Lower lobe of right lung (tissue), 2 donors: Measurements from ENCODE around the gene COL4A1. TPM values are rescaled to one million over a fixed set of nuclear protein-coding genes. Genes with fewer than 3 reads are reported as not detected.

Source experiments
- ATAC-seq, 2 donors: fragments of 200-7000 bp; cut with Tn5 transposase; one replicate each; pipeline ENCODE4 v1.9.1; 2020 to 2022; ENCODE audit warnings: mild to moderate bottlenecking in 2 of 2, moderate library complexity in 2 of 2
- DNase-seq: peaks from one replicate; pipeline ENCODE4 v3.0.0-alpha.2; 2020
- H3K27ac ChIP-seq: fragments of 200-600 bp; one replicate; pipeline ENCODE4 v1.8.0; 2022
- H3K27me3 ChIP-seq: fragments of 200-600 bp; one replicate; pipeline ENCODE4 v1.8.0; 2022; ENCODE audit warnings: low read depth
- H3K36me3 ChIP-seq: fragments of 200-600 bp; one replicate; pipeline ENCODE4 v1.8.0; 2022; ENCODE audit warnings: mild to moderate bottlenecking
- H3K4me1 ChIP-seq: fragments of 200-600 bp; one replicate; pipeline ENCODE4 v1.8.0; 2022
- H3K4me3 ChIP-seq: fragments of 200-600 bp; one replicate; pipeline ENCODE4 v1.8.0; 2022; ENCODE audit warnings: mild to moderate bottlenecking
- H3K9me3 ChIP-seq: fragments of 200-600 bp; one replicate; pipeline ENCODE4 v1.8.0; 2022
- CTCF ChIP-seq: fragments of 200-600 bp; IDR thresholded peaks from one replicate; pipeline ENCODE4 v1.8.0; 2022; ENCODE audit warnings: antibody characterized with exemption, mild to moderate bottlenecking
- intact Hi-C: fragments of 100-400 bp; cut with DNase I; formaldehyde crosslinking; loops from one replicate; pipeline ENCODE4 v1.11.0; 2022
- total RNA-seq: library from RNA; stranded (reverse); fragmentation: NEBNext Ultra II Directional; extraction: Animal tissue kit (Norgen Biotek cat#: 25700); gene quantifications from one replicate; pipeline ENCODE4 v1.2.1, GENCODE V29; 2021
- donor health status: DM: no; HTN: yes; CAD: no; lungs with severe emphysema.

The COL4A1 gene
- total RNA-seq, 1 donor from 2014 or later, result 161 TPM

GRCh38 chr13:110273254-110273653, 33.7 kb downstream of the COL4A1 start:
- Histone ChIP-seq H3K4me1 (peaks cover 25% of the 10 kb centered on the region), H3K27me3 (no peaks in the 10 kb centered on the region), H3K4me3 (no peak overlapping the region), H3K27ac (no peak overlapping the region), H3K36me3 (peaks cover 6% of the 10 kb centered on the region), H3K9me3 (no peaks in the 10 kb centered on the region)
- intact Hi-C loops, result no loop called here
- ATAC-seq, result no peak
- DNase-seq, result no peak
- TF ChIP-seq CTCF, result no peak

GRCh38 chr13:110272651-110273050, 34.3 kb downstream of the COL4A1 start:
- no peak for TF ChIP-seq CTCF
- DNase-seq (no peak), ATAC-seq (no peak)
- peaks cover 6% of the 10 kb centered on the region for H3K36me3 ChIP-seq
- no peak overlapping the region for H3K27ac ChIP-seq
- H3K27me3 ChIP-seq, result no peaks in the 10 kb centered on the region
- no peak overlapping the region for H3K4me3 ChIP-seq
- H3K4me1 ChIP-seq, result peaks cover 25% of the 10 kb centered on the region
- intact Hi-C loops, result no loop called here
- H3K9me3 ChIP-seq, result no peaks in the 10 kb centered on the region

- DNase-seq (no peak), ATAC-seq (no peak)
- intact Hi-C loops, result no loop called here
- Histone ChIP-seq H3K27ac (no peak overlapping the region), H3K4me1 (peaks cover 25% of the 10 kb centered on the region), H3K27me3 (no peaks in the 10 kb centered on the region), H3K9me3 (no peaks in the 10 kb centered on the region), H3K36me3 (peaks cover 6% of the 10 kb centered on the region), H3K4me3 (no peak overlapping the region)
- TF ChIP-seq CTCF, result no peak
Observed at GRCh38 chr13:110272227-110272626, 34.7 kb downstream of the COL4A1 start.

- TF ChIP-seq CTCF, result no peak
- Histone ChIP-seq H3K36me3 (peaks cover 6% of the 10 kb centered on the region), H3K4me1 (peaks cover 25% of the 10 kb centered on the region), H3K4me3 (no peak overlapping the region), H3K9me3 (no peaks in the 10 kb centered on the region), H3K27me3 (no peaks in the 10 kb centered on the region), H3K27ac (no peak overlapping the region)
- ATAC-seq, result no peak
- no peak for DNase-seq
- intact Hi-C loops, result no loop called here
Observed at GRCh38 chr13:110271313-110271712, 35.6 kb downstream of the COL4A1 start.

- Histone ChIP-seq H3K27me3 (no peaks in the 10 kb centered on the region), H3K27ac (no peak overlapping the region), H3K36me3 (peaks cover 6% of the 10 kb centered on the region), H3K9me3 (no peaks in the 10 kb centered on the region), H3K4me1 (peaks cover 31% of the 10 kb centered on the region), H3K4me3 (no peak overlapping the region)
- intact Hi-C loops, result no loop called here
- no peak for DNase-seq
- ATAC-seq, result no peak
- no peak for TF ChIP-seq CTCF
Observed at GRCh38 chr13:110270507-110270906, 36.5 kb downstream of the COL4A1 start.
